HG02642 (cell line): ENCODE measurements around the gene PIP5KL1.

Experiments used
- ATAC-seq: cut with Tn5 transposase; IDR thresholded peaks from one replicate; pipeline ENCODE4 v1.9.1; 2021; ENCODE audit warnings: mild to moderate bottlenecking; ENCODE audit not compliant: unreplicated experiment, poor library complexity

PIP5KL1 gene

GRCh38 chr9:127937056-127937387, 6.4 kb upstream of the PIP5KL1 start:
- no peak for ATAC-seq

DNA sequence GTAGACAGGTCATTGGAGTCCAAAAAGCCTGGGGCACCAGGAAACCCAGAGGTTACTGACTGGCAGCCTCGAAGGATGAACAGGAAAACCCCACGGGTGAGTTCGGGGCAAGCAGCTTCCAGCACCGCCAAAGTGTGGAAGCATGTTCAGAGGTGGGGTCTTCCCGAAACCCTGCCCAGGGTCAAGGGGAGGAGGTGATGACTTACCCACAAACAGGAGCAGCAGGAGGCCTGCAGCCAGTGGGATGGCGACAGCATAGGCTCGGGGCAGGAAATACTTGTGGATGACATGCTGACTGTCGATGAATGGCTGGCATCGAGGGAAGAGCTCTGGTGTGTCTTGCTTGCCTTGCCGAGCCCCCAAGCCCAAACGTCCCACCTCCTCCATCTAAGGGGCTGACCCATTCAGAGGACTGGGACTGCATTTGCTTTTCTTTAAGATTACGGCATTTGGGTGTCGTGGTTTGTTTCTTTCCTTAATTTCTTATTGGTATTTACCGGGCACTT, 5.8 kb upstream of the PIP5KL1 start:
- ATAC-seq: no peak

DNA sequence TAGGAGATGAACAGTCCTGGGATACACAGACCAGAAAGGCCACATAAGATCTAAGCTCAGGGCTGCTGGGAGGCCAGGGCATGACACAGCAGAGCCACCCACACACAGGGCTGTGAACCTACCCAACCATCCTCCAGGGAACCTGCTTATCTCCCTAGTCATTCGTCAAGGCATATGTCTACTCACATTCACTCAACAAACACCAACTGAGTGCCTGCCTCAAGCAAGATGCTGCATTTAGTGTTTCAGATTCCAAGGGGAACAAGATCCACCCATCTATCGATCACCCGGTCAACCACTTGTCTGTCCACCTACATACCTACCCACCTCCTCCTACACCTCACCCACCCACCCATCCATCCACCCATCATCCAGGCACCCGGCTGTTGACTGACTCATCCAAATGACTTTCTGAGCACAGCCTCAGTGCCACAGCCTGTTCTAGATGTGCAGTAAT, 5.2 kb upstream of the PIP5KL1 start:
- no peak for ATAC-seq

- ATAC-seq: no peak
Measured at GRCh38 chr9:127934986-127935385, 4.4 kb upstream of the PIP5KL1 start.

DNA sequence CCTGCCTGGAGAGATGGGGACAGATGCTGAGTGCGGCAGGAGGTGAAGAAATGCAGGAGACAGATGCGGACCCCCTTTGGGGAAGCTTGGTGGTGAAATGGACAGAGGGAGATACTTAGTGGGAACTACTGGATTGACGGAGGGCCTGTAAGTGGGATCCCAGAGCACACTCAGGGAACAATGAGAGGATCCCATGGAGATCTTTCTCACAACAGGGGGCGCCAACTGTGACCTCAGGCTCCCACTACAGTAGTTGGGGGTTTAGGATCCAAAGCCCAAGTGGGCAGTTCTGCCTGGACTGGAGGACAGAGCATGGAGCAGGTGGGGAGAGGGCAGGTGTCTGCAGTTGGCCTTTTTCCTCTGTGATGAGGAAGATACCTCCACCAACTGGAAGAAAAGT, 3.7 kb upstream of the PIP5KL1 start:
- ATAC-seq: no peak

GRCh38 chr9:127931092-127931881, 710 bp upstream of the PIP5KL1 start:
- no peak for ATAC-seq

DNA sequence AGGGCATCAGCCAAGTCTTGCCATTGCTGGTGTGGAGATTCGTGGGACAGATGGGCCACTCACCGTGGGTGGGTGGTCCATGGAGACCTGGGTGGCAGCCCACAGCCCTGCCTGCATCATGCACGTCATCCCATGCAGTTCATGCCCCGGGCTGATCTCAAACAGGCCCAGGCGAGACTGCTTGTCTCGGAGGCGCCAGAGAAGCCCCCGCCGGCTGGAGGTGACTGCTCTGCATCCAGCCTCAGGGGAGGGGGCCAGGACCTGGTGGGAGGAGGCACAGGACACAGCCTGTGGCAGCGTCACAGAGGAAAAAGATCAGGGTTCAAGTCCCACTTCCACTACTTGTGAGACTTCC, 975 bp downstream of the PIP5KL1 start:
- ATAC-seq: no peak

GRCh38 chr9:127928676-127929624, 1.6 kb downstream of the PIP5KL1 start:
- no peak for ATAC-seq

DNA sequence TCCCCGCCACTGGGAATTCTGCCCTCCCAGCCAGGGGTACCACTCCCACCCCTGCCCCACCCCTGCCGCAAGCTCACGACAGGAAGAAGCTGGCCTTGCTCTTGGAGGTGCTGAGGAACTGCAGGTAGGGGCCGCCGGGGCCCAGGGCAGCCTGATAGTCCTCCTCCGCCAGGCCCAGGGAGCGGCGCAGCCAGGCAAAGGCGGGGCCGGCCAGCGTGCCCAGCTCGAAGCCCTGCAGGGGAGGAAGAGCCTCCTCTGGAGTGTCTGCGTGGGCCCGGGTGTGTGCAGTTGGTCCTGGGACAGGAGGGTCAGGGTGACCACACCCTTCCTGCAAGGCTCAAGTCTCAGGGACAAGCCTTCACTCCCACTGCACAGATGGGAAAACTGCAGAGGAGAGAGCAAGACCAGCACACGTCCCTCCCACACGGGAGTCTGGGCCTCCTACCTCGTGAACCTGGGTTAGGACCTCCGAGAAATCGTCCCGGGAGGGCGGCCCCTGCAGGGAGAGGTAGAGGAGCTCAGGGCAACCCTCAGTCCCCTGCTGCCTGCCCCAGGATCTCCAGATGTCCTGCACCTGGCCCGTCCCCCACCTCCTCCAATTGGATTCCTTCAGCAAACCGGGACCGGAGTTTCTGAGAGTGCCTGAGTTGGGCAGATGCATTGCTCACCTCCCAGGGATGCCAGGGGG, 2.4 kb downstream of the PIP5KL1 start:
- no peak for ATAC-seq

DNA sequence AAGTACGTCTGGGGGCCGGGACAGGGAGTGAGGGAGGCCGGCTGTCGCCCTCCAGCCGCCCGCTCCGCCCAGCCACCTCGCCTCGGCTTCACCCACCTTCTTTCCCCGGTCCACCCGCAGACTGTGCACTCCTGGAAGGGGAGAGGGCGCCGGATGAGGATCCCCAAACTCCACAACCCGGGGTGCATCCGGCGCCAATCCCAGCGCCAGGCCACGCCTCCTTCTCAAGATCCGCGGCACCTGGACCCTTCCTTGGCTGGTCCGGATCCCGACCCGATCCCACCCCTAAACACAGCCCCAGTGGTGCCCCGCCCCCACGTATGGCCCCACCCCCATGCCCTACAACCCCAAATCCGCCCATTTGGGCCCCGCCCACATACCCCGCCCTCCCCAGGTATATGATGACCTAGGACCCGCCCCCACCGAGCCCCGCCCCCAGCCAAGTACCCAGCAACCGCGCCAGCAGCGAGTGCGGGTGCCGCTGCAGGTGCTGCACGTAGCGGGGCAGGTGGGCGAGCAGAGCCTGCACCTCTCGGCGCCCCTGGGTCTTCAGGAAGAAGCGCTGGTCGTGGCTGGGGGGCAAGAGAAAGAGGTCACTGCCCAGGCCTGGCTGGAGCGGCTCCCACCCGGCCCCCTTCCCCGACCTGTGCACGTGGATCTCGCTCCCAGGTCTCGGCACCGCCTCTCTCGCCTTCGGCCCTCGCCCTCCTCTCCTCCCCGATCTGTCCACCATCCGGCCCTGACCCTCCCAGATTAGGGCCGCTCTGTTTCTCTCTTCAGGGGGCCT, 3.2 kb downstream of the PIP5KL1 start:
- ATAC-seq: no peak

GRCh38 chr9:127926906-127927200, 3.7 kb downstream of the PIP5KL1 start:
- no peak for ATAC-seq

DNA sequence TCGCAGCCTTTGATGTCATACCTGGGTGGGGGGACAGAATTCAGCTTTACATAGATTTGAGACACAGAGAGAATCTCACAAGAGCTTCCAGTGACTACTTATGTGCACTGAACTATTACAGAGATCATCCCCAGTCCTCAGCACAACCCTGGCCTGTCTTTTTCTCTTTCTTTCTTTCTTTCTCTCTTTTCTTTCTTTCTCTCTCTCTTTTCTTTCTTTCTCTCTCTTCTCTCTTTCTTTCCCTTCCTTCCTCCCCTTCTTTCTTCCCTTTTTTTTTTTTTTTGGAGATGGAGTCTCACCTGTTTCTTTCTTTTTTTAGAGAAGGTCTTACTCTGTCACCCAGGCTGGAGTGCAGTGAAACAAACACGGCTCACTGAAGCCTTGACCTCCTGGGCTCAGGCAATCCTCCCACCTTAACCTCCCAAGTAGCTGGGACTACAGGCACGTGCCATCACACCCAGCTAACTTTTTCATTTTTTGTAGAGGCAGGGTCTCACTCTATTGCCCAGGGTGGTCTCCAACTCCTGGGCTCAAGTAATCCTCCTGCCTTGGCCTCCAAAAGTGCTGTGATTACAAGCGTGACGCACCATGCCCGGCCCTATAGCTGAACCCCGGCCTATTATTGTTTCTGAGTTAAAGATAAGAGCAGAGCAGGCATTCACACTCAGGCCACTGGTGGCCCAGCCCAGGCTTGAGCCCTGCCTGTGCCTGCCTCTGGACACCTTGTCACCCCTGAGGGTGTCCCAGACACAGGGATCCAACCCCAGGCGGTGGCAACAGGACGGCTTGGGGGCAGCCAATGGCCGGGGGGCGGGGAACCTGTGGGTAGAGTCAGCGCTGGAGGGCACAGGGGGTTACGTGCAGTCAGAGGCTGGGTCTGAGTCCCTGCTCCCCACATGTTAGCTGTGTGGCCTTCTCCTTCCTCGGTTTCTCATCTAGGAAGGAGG, 4.3 kb downstream of the PIP5KL1 start:
- ATAC-seq: no peak

DNA sequence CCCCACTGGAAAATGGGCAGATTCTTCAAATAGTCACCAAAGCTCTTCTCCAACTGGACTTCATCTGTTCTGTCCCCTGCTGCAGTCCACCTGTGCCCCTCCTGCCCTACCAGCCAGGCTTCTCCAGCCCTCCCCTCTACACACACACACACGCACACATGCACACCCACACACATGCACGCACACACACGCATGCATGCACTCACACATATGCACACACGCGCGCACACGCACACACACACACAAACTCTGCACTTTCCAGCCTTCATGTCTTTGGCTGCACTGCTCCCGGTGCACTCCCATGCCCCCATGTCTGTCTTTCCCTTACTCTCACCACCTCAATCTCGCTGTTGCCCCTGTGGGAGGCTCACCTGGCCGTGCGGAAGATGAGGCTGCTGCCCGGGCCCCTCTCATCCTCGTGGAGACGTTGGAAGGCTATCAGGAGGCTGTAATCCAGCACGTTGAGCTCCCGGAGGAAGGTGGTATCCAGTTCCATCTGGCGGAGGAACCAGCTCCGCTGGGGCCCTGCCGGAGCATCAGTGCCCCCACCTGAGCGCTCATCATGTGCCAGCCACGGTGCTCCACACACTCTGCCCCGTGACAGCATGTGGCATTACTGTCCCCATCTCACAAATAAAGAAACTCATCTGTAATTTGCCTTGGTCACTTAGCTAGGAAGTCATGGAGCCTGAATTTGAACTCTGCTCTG, 5.7 kb downstream of the PIP5KL1 start:
- no peak for ATAC-seq

DNA sequence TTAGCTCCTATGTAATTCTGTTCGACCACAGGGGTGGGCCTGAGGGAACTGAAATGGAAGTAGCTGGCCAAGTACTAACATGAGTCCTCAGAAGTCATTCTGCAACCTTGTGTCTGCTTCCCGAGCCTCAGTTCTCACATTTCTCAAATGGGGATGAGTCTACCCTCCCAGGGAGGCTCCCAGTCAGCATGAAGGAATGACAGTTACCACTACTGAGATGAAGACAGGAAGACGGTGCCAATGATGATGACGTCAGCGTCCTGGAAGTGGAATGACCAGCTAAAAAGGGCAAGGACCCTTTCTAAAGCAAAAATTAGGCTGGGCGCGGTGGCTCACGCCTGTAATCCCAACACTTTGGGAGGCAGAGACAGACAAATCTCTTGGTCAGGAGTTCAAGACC, 6.8 kb downstream of the PIP5KL1 start:
- no peak for ATAC-seq

GRCh38 chr9:127923046-127923445, 7.5 kb downstream of the PIP5KL1 start:
- no peak for ATAC-seq

- ATAC-seq: no peak
Measured at GRCh38 chr9:127921557-127922120, 8.9 kb downstream of the PIP5KL1 start.

DNA sequence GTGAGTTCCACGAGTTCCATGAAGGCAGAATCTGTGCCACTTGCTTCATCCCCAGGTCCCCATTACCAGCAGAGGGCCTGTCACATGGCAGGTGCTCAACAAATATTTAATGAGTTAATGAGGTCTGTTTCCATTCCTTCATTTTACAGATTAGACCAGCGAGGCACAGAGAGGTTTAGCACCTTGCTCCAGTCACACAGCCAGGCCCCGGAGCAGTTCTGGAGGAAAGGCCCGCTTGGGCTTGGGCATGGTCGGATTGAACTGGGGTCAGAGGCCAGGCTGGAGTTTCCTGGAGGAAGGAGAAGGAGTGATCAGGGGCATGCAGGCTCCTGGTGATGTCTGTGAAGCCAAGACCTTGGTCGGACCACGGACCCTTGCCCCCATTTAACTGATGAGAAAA, 9.8 kb downstream of the PIP5KL1 start:
- no peak for ATAC-seq

DNA sequence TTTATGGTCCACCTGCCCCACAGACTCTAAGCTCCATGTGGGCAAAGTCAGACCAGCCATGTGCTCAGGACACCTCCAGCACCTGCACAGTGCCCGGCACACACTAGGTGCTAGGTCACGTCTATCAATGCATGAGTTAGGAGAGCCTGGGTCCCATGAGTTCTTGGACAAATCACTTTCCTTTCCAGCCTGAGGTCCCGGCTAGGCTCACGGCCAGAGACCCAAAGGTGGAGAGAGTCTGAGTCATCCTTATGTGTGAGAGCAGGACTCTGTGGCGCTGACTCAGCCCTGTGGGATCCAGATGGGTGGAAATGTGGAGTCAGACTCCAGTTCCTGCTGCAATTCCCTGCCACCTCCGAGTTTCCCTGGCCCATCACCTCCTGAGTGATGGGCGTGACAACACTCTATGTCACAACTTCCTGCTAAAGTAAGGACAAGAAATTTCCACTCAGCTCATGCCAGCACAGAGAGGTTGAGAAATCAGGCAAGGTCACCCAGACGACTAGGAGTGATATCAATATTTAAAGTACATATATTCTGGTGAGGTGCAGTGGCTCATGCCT, 11.2 kb downstream of the PIP5KL1 start:
- ATAC-seq: no peak
